Loucy (cell line): ENCODE results near the gene MCEMP1.

Experiments used
- EZH2phosphoT487 ChIP-seq: fragments of 200-600 bp; IDR thresholded peaks from 2 replicates; pipeline ENCODE4 v1.6.1; 2018; ENCODE audit warnings: antibody characterized with exemption, mild to moderate bottlenecking, moderate library complexity, borderline replicate concordance
- TF ChIP-seq, protein P1 (sequence below): fragments of 200-600 bp; sonication (generic); conservative IDR thresholded peaks from 2 replicates; pipeline ENCODE4 v1.5.1; 2014; ENCODE audit warnings: mild to moderate bottlenecking, antibody characterized with exemption, low read length

DNA sequence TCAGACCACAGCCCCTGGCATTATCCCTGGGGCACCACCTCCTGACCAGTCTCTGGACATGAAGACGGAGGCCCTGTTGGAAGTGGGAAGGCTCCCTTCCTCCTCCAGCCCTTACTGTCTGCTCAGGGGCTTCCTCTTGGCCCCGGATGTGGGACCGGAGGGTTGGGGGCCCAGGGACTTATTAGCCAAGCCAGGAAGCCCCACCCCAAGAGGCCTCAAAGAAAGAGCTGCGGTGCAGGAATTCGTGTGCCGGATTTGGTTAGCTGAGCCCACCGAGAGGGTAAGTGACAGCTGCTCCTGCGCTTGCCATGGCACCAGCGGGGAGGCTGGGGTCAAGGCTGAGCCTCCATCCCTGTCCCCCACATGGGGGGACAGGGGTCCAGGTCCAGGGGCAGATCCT is 8.0 kb upstream of the MCEMP1 start, which contains the start of gene RETN:
- no peak for TF ChIP-seq EZH2phosphoT487
- TF ChIP-seq, protein P1, sequence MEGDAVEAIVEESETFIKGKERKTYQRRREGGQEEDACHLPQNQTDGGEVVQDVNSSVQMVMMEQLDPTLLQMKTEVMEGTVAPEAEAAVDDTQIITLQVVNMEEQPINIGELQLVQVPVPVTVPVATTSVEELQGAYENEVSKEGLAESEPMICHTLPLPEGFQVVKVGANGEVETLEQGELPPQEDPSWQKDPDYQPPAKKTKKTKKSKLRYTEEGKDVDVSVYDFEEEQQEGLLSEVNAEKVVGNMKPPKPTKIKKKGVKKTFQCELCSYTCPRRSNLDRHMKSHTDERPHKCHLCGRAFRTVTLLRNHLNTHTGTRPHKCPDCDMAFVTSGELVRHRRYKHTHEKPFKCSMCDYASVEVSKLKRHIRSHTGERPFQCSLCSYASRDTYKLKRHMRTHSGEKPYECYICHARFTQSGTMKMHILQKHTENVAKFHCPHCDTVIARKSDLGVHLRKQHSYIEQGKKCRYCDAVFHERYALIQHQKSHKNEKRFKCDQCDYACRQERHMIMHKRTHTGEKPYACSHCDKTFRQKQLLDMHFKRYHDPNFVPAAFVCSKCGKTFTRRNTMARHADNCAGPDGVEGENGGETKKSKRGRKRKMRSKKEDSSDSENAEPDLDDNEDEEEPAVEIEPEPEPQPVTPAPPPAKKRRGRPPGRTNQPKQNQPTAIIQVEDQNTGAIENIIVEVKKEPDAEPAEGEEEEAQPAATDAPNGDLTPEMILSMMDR, result no peak
